Chondrocyte (in vitro differentiated cells): ENCODE measurements around the gene PPT2. TPM values are rescaled to one million over a fixed set of nuclear protein-coding genes. Genes with fewer than 3 reads are reported as not detected.

Source experiments
- DNase-seq: peaks from one replicate; pipeline ENCODE4 v3.0.0; 2021; ENCODE audit warnings: mixed read lengths, low spot score
- H3K27ac Mint-ChIP-seq: one replicate; pipeline ENCODE4 v1.8.0; 2021; ENCODE audit warnings: mild to moderate bottlenecking, moderate library complexity, mixed read lengths; ENCODE audit not compliant: unreplicated experiment
- H3K27me3 Mint-ChIP-seq: 2 replicates; pipeline ENCODE4 v1.8.0; 2021; ENCODE audit warnings: low read depth, mixed read lengths
- H3K36me3 Mint-ChIP-seq: 2 replicates; pipeline ENCODE4 v1.8.0; 2021; ENCODE audit warnings: low read depth, mixed read lengths
- H3K4me1 Mint-ChIP-seq: 2 replicates; pipeline ENCODE4 v1.8.0; 2021; ENCODE audit warnings: low read depth, mild to moderate bottlenecking, mixed read lengths
- H3K4me3 Mint-ChIP-seq: one replicate; pipeline ENCODE4 v1.8.0; 2021; ENCODE audit warnings: mild to moderate bottlenecking, moderate library complexity, mixed read lengths; ENCODE audit not compliant: unreplicated experiment
- H3K9me3 Mint-ChIP-seq: 2 replicates; pipeline ENCODE4 v1.8.0; 2021; ENCODE audit warnings: low read depth, mixed read lengths
- CTCF ChIP-seq: fragments of 200-600 bp; sonication (generic); IDR thresholded peaks from 2 replicates; pipeline ENCODE4 v1.5.0; 2021; ENCODE audit warnings: antibody characterized with exemption, mild to moderate bottlenecking, moderate library complexity
- total RNA-seq: library from RNA; stranded (reverse); gene quantifications from 3 replicates; pipeline ENCODE4 v1.2.1, GENCODE V29; 2021

The PPT2 gene
- total RNA-seq, 1 donor from 2014 or later, result 35.8 TPM

DNA sequence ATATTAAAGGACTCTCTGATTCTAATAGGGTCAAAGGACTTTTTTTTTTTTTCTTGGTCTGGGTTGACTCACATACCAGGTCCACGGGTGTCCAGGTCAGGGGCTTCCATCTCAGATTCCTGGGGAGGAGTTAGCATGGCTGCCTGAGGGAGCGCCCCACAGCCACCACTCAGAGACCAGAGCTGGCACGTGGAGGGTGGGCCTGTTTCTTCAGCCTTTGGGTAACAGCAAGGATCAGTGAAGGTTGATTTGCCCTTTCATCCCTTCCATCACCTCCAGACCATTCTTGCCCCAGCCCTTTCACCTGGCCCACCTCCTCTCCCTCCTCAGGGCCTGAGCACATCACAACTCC, 44.4 kb downstream of the PPT2 start:
- no peaks in the 10 kb centered on the region for H3K27me3 Mint-ChIP-seq
- TF ChIP-seq CTCF, result no peak
- no peaks in the 10 kb centered on the region for H3K9me3 Mint-ChIP-seq
- no peaks in the 10 kb centered on the region for H3K36me3 Mint-ChIP-seq
- H3K27ac Mint-ChIP-seq, result no peak overlapping the region
- H3K4me1 Mint-ChIP-seq, result peaks cover 23% of the 10 kb centered on the region
- DNase-seq, result no peak
- H3K4me3 Mint-ChIP-seq, result no peak overlapping the region

DNA sequence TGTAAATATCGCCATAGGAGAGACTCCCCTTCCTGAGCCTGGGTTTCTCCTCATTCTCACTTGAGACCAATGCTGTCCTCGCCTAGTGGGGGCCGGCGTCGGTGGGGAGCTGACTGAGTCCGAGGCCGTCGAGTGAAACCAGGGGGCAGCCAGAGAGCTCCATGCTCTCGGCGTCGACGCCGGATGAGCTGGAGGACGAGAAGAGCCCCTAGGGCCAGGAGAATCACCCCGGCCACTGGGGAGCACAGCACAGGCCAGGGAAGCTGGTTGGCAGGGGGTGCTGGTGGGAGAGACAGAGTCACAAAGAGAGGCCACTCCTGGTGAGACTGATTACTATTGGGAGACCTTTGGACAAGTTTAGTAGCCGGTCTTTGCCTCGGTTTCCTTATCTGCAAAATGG, 44.9 kb downstream of the PPT2 start:
- Mint-ChIP-seq H3K9me3 (no peaks in the 10 kb centered on the region), H3K4me3 (no peak overlapping the region), H3K4me1 (peaks cover 27% of the 10 kb centered on the region), H3K27me3 (no peaks in the 10 kb centered on the region), H3K36me3 (no peaks in the 10 kb centered on the region), H3K27ac (no peak overlapping the region)
- TF ChIP-seq CTCF, result no peak
- no peak for DNase-seq

GRCh38 chr6:32200711-32201475, 47.0 kb downstream of the PPT2 start:
- H3K4me1 Mint-ChIP-seq, result peaks cover 17% of the 10 kb centered on the region
- TF ChIP-seq CTCF, result no peak
- no peak for DNase-seq
- no peak overlapping the region for H3K4me3 Mint-ChIP-seq
- H3K27me3 Mint-ChIP-seq, result peaks cover 6% of the 10 kb centered on the region
- no peak overlapping the region for H3K27ac Mint-ChIP-seq
- no peaks in the 10 kb centered on the region for H3K9me3 Mint-ChIP-seq
- no peaks in the 10 kb centered on the region for H3K36me3 Mint-ChIP-seq

GRCh38 chr6:32202186-32202585, 48.2 kb downstream of the PPT2 start:
- no peak for DNase-seq
- Mint-ChIP-seq H3K9me3 (peaks cover 6% of the 10 kb centered on the region), H3K36me3 (no peaks in the 10 kb centered on the region), H3K27me3 (peaks cover 6% of the 10 kb centered on the region), H3K4me3 (no peak overlapping the region), H3K4me1 (peaks cover 7% of the 10 kb centered on the region), H3K27ac (no peak overlapping the region)
- TF ChIP-seq CTCF, result no peak

DNA sequence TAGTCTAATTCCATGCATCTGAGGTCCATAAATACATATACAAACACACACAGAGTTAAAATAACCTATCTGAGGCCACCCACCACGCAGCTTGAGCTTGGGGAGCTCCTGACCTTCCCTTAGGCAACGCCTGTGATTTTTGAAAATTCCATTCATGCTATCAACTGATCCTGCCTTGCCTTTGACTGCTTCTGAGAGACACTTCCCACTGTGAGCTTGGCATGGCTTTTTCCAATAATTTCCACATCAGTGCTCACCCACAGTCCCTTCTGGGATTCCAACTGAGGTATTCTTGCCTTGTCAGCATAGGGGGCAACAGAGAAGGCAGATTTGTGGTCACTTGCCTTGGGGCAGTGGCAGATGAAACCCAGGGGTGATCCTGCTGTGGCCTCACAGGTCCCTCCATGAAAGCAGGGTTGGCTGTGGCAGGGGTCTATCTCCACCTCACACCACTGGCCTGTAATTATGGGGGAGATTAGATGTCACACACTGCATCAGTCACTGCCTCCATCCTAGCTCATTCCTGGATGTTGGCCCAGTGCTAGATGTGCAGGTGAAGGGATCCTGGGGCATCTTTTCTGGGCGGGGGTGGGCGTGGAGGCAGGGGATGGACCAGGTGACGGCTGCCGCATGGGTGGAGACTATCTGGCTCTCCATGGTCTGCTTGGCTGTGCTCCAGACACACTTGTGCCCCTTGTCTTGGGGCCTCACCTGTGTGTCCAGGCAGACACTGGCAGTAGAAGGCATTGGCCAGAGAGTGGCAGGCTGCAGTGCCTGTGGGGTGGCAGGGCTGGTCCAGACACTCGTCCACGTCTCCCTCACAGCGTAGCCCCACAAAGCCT, 49.7 kb downstream of the PPT2 start:
- Mint-ChIP-seq H3K4me3 (no peak overlapping the region), H3K27me3 (peaks cover 11% of the 10 kb centered on the region), H3K4me1 (peaks cover 7% of the 10 kb centered on the region), H3K36me3 (no peaks in the 10 kb centered on the region), H3K27ac (no peak overlapping the region), H3K9me3 (peaks cover 6% of the 10 kb centered on the region)
- no peak for DNase-seq
- TF ChIP-seq CTCF, result no peak
